ENCODE measurements around the gene PHLPP1.

Gene PHLPP1

GRCh38 chr18:62812242-62812641 is 96.9 kb downstream of the PHLPP1 start:
- no peak for DNase-seq

GRCh38 chr18:62812876-62813275 is 97.5 kb downstream of the PHLPP1 start:
- DNase-seq, result no peak

GRCh38 chr18:62814132-62814759 is 98.9 kb downstream of the PHLPP1 start:
- no peak for DNase-seq

- no peak for DNase-seq
These were observed 110.0 kb downstream of the PHLPP1 start for GRCh38 chr18:62825382-62825781.

GRCh38 chr18:62827397-62827796 is 112.1 kb downstream of the PHLPP1 start:
- no peak for DNase-seq

- DNase-seq, result peak; percentile 61
These were observed 112.8 kb downstream of the PHLPP1 start for GRCh38 chr18:62828091-62828640.

- DNase-seq, result peak; percentile 83
These were observed 113.5 kb downstream of the PHLPP1 start for GRCh38 chr18:62828852-62829251.

GRCh38 chr18:62829936-62830335 is 114.6 kb downstream of the PHLPP1 start:
- DNase-seq, result no peak

GRCh38 chr18:62832282-62832681 is 116.9 kb downstream of the PHLPP1 start:
- peak; percentile 25 for DNase-seq

GRCh38 chr18:62833494-62833893 is 118.2 kb downstream of the PHLPP1 start:
- no peak for DNase-seq

- no peak for DNase-seq
These were observed 119.4 kb downstream of the PHLPP1 start for GRCh38 chr18:62834715-62835114.

- DNase-seq, result no peak
These were observed 121.7 kb downstream of the PHLPP1 start for GRCh38 chr18:62837011-62837410.

GRCh38 chr18:62838475-62839098 is 123.2 kb downstream of the PHLPP1 start:
- peak; percentile 19 for DNase-seq

GRCh38 chr18:62839874-62840713 is 124.8 kb downstream of the PHLPP1 start:
- no peak for DNase-seq

GRCh38 chr18:62841405-62841804 is 126.1 kb downstream of the PHLPP1 start:
- DNase-seq, result no peak

GRCh38 chr18:62842898-62843297 is 127.6 kb downstream of the PHLPP1 start:
- DNase-seq, result no peak

- no peak for DNase-seq
These were observed 129.7 kb downstream of the PHLPP1 start for GRCh38 chr18:62844850-62845643.

- DNase-seq, result no peak
These were observed 131.0 kb downstream of the PHLPP1 start for GRCh38 chr18:62846313-62846712.

GRCh38 chr18:62847081-62847480 is 131.7 kb downstream of the PHLPP1 start:
- DNase-seq, result no peak

- DNase-seq, result no peak
These were observed 133.6 kb downstream of the PHLPP1 start for GRCh38 chr18:62848946-62849345.

- DNase-seq, result no peak
These were observed 135.4 kb downstream of the PHLPP1 start for GRCh38 chr18:62850619-62851306.

GRCh38 chr18:62852851-62853250 is 137.5 kb downstream of the PHLPP1 start:
- no peak for DNase-seq

Measured in MV-4-11 (cell line).